Hematopoietic multipotent progenitor cell treated with erythropoietin and hydrocortisone succinate and interleukin-3 and kit ligand, for 17 days (in vitro differentiated cells): Measurements from ENCODE around the gene TUT7.
A peak's percentile ranks its signal among the peaks of the same experiment; 100 is the strongest.
"Not testable (repeated sequence)": the region's sequence is repeated elsewhere in the genome, so short reads cannot be mapped to it uniquely, and the experiment has no call there.

Source experiments
- DNase-seq: peaks from one replicate; pipeline ENCODE4 v3.0.0-alpha.2; 2015; ENCODE audit warnings: low spot score

The TUT7 gene

GRCh38 chr9:86300701-86301100 is 53.5 kb downstream of the TUT7 start:
- no peak for DNase-seq

GRCh38 chr9:86298873-86299272 is 55.3 kb downstream of the TUT7 start:
- DNase-seq = no peak

GRCh38 chr9:86290341-86290740 is 63.9 kb downstream of the TUT7 start:
- not testable (repeated sequence) for DNase-seq

- DNase-seq = no peak
Observed at GRCh38 chr9:86288499-86289198, 65.6 kb downstream of the TUT7 start.

- peak; percentile 85 for DNase-seq
Observed at GRCh38 chr9:86287013-86287412, 67.2 kb downstream of the TUT7 start.

- DNase-seq = peak; percentile 84
Observed at GRCh38 chr9:86286278-86286677, 67.9 kb downstream of the TUT7 start.

- DNase-seq = peak; percentile 86
Observed at GRCh38 chr9:86285261-86285660, 68.9 kb downstream of the TUT7 start.

- no peak for DNase-seq
Observed at GRCh38 chr9:86282979-86283535, 71.2 kb downstream of the TUT7 start.

- peak; percentile 94 for DNase-seq
Observed at GRCh38 chr9:86282077-86282978, 71.9 kb downstream of the TUT7 start, which contains the start of gene ISCA1. Gene ISCA1, minus strand, starts transcription at chr9:86282538. Its CDS starts 80 bp downstream, at chr9:86282458.

- DNase-seq = no peak
Observed at GRCh38 chr9:86281593-86282076, 72.6 kb downstream of the TUT7 start.

- no peak for DNase-seq
Observed at GRCh38 chr9:86280580-86280979, 73.6 kb downstream of the TUT7 start.

- DNase-seq = peak; percentile 71
Observed at GRCh38 chr9:86279839-86280238, 74.4 kb downstream of the TUT7 start.

GRCh38 chr9:86277072-86277471 is 77.1 kb downstream of the TUT7 start:
- no peak for DNase-seq

GRCh38 chr9:86275962-86276361 is 78.2 kb downstream of the TUT7 start:
- no peak for DNase-seq

- DNase-seq = no peak
Observed at GRCh38 chr9:86274821-86275643, 79.2 kb downstream of the TUT7 start.

GRCh38 chr9:86272221-86272620 is 82.0 kb downstream of the TUT7 start:
- no peak for DNase-seq

GRCh38 chr9:86263876-86264275 is 90.3 kb downstream of the TUT7 start:
- no peak for DNase-seq

- DNase-seq = no peak
Observed at GRCh38 chr9:86262492-86262891, 91.7 kb downstream of the TUT7 start.

GRCh38 chr9:86259557-86259956 is 94.7 kb downstream of the TUT7 start, which contains the start of gene C9orf153:
Gene C9orf153, minus strand, starts transcription at chr9:86259657. Its CDS starts 30,054 bp downstream, at chr9:86229603.
- DNase-seq = no peak

GRCh38 chr9:86257391-86257790 is 96.8 kb downstream of the TUT7 start:
- no peak for DNase-seq

- DNase-seq = no peak
Observed at GRCh38 chr9:86256653-86257052, 97.6 kb downstream of the TUT7 start.

GRCh38 chr9:86253577-86253976 is 100.6 kb downstream of the TUT7 start:
- DNase-seq = no peak
